A549 treated with Mapracorat at 1 μM for 4 hours (cell line): ENCODE data around the gene TUNAR. TPM values are rescaled to one million over a fixed set of nuclear protein-coding genes. Genes with fewer than 3 reads are reported as not detected.

Source experiments
- total RNA-seq: library from RNA; stranded (reverse); fragments of 200-300 nt; extraction: Qiagen RNA extraction; gene quantifications from 5 replicates; pipeline ENCODE4 v1.2.3, GENCODE V29; 2022

The TUNAR gene
- not detected in 5 replicates for total RNA-seq

DNA sequence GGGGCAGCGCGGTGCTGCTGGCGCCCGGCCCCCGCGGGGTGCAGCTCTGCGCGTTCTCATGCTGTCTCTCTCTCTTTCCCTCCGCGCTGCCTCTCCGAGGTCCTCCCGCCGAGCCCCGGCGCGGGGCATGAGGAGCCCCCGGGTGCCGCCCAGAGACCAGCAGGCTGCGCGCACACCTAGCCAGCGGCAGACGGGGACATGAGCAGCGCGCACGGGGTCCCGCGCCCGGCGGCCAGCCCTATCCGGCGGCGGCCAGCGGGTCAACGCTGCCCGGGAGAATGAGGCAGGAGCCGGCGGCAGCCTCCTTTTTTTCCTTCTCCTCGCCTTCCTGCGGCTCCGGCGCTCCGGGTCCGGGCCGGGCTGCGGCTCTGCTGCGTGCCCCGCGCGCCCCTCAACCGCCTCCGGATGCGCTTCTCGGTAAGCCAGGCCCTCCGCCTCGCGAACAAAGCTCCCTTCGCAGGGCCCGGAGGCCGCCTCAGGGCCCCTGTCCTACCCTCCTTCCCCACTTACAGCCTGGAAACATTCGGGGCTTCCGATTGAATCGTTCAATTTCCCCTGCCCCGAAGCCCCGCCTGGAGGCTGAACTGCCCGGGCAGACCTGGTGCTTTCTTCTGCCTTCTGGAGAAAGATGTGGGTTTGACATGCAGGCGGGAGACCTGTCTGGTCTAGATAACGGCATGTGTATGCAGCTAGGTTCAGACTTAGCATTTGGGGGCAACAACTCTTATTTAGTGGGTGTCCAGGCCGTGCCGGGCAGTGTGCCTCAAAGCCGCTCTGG, at the start of gene TUNAR:
Gene TUNAR (plus strand): TSS at position 72 of the 778 bp plus-strand sequence.

Other genes starting within 250 kb of the TUNAR start
- not detected in 5 replicates for gene TCL1B, start 190.4 kb upstream of the TUNAR start, total RNA-seq
- gene TCL1A, start 162.7 kb upstream of the TUNAR start, total RNA-seq = not detected in 5 replicates
- 4.6 to 6.8 TPM (median 6.4 TPM) in 5 replicates for gene C14orf132, start 162.5 kb downstream of the TUNAR start, total RNA-seq